Activated CD4-positive, alpha-beta memory T cell treated with anti-CD3 and anti-CD28 coated beads for 36 hours (primary cell): ENCODE data around the gene KCTD17. TPM values are rescaled to one million over a fixed set of nuclear protein-coding genes. Genes with fewer than 3 reads are reported as not detected.
A peak's percentile ranks its signal among the peaks of the same experiment; 100 is the strongest.

Source experiments
- CTCF ChIA-PET: fragments of 350-600 bp; sonication (Branson Sonifier 250); formaldehyde crosslinking; loops from one replicate; lab custom pipeline; 2021; ENCODE audit warnings: antibody characterized with exemption, inconsistent platforms; lab: Charles Lee
- POLR2A ChIA-PET: fragments of 350-600 bp; sonication (Branson Sonifier 250); formaldehyde crosslinking; loops from one replicate; lab custom pipeline; 2021; ENCODE audit warnings: antibody characterized with exemption; lab: Charles Lee
- DNase-seq: peaks from one replicate; pipeline ENCODE4 v3.0.0-alpha.2; 2020
- H3K27ac Mint-ChIP-seq: one replicate; pipeline ENCODE4 v1.8.0; 2021; ENCODE audit warnings: mixed read lengths
- H3K27me3 Mint-ChIP-seq: one replicate; pipeline ENCODE4 v1.8.0; 2021; ENCODE audit warnings: mixed read lengths
- H3K36me3 Mint-ChIP-seq: one replicate; pipeline ENCODE4 v1.8.0; 2021; ENCODE audit warnings: mixed read lengths
- H3K4me1 Mint-ChIP-seq: one replicate; pipeline ENCODE4 v1.8.0; 2021; ENCODE audit warnings: low read depth, mixed read lengths
- H3K4me3 Mint-ChIP-seq: one replicate; pipeline ENCODE4 v1.8.0; 2021; ENCODE audit warnings: mild to moderate bottlenecking, mixed read lengths
- H3K9me3 Mint-ChIP-seq: one replicate; pipeline ENCODE4 v1.8.0; 2021; ENCODE audit warnings: mixed read lengths
- intact Hi-C: fragments of 100-400 bp; cut with micrococcal nuclease; formaldehyde crosslinking; loops from one replicate; pipeline ENCODE4 v1.15.1; 2023
- total RNA-seq, 2 experiments: library from RNA; stranded (reverse); gene quantifications; one replicate each; pipeline ENCODE4 v1.2.3, GENCODE V29; 2021

The KCTD17 gene
- total RNA-seq, 2 experiments from 2014 or later = 46.0 to 47.3 TPM

- ChIA-PET CTCF (interaction anchor here (1.2 to 2.3 kb wide), 5 partner anchors 10 to 200 kb away, joined by 3 to 8 read pairs (median 7); no protein-coding TSS in a partner anchor), POLR2A (no interaction called here)
- H3K4me3 Mint-ChIP-seq = no peak overlapping the region
- peaks cover 40% of the 10 kb centered on the region for H3K4me1 Mint-ChIP-seq
- no peaks in the 10 kb centered on the region for H3K9me3 Mint-ChIP-seq
- intact Hi-C loops = no loop called here
- no peak overlapping the region for H3K27ac Mint-ChIP-seq
- peaks cover 22% of the 10 kb centered on the region for H3K36me3 Mint-ChIP-seq
- no peaks in the 10 kb centered on the region for H3K27me3 Mint-ChIP-seq
- no peak for DNase-seq
Measured at GRCh38 chr22:37056246-37056645, 4.7 kb downstream of the KCTD17 start.

GRCh38 chr22:37057226-37057625 is 5.7 kb downstream of the KCTD17 start:
- intact Hi-C loops = no loop called here
- Mint-ChIP-seq H3K27me3 (no peaks in the 10 kb centered on the region), H3K27ac (no peak overlapping the region), H3K4me3 (no peak overlapping the region), H3K36me3 (peaks cover 22% of the 10 kb centered on the region), H3K9me3 (no peaks in the 10 kb centered on the region), H3K4me1 (peaks cover 48% of the 10 kb centered on the region)
- no peak for DNase-seq
- CTCF ChIA-PET = no interaction called here
- POLR2A ChIA-PET = no interaction called here

GRCh38 chr22:37057796-37058510 is 6.4 kb downstream of the KCTD17 start:
- DNase-seq = no peak
- no peak overlapping the region for H3K27ac Mint-ChIP-seq
- H3K9me3 Mint-ChIP-seq = no peaks in the 10 kb centered on the region
- intact Hi-C loops = no loop called here
- H3K4me1 Mint-ChIP-seq = peaks cover 46% of the 10 kb centered on the region
- POLR2A ChIA-PET = no interaction called here
- CTCF ChIA-PET = no interaction called here
- no peak overlapping the region for H3K4me3 Mint-ChIP-seq
- no peaks in the 10 kb centered on the region for H3K27me3 Mint-ChIP-seq
- H3K36me3 Mint-ChIP-seq = peaks cover 22% of the 10 kb centered on the region

- Mint-ChIP-seq H3K27me3 (no peaks in the 10 kb centered on the region), H3K36me3 (peaks cover 23% of the 10 kb centered on the region), H3K27ac (no peak overlapping the region), H3K9me3 (no peaks in the 10 kb centered on the region), H3K4me1 (peaks cover 38% of the 10 kb centered on the region), H3K4me3 (no peak overlapping the region)
- no peak for DNase-seq
- ChIA-PET POLR2A (no interaction called here), CTCF (no interaction called here)
- intact Hi-C loops = no loop called here
Measured at GRCh38 chr22:37058917-37059701, 7.6 kb downstream of the KCTD17 start.

GRCh38 chr22:37059876-37060449 is 8.4 kb downstream of the KCTD17 start:
- H3K27ac Mint-ChIP-seq = peak overlapping the region; percentile 83
- POLR2A ChIA-PET = interaction anchor here (1.0 to 2.0 kb wide), 7 partner anchors 8 to 103 kb away, joined by 3 to 12 read pairs (median 5); partner anchors contain the start of gene KCTD17
- H3K36me3 Mint-ChIP-seq = peaks cover 28% of the 10 kb centered on the region
- H3K9me3 Mint-ChIP-seq = no peaks in the 10 kb centered on the region
- peak; percentile 70 for DNase-seq
- intact Hi-C loops = loop anchor here (1.0 to 2.0 kb wide), 3 partner anchors 8 to 63 kb away; no protein-coding TSS in a partner anchor
- CTCF ChIA-PET = interaction anchor here (0.8 to 1.1 kb wide), 2 partner anchors 20 to 139 kb away, joined by 3 to 7 read pairs; no protein-coding TSS in a partner anchor
- H3K4me1 Mint-ChIP-seq = peaks cover 38% of the 10 kb centered on the region
- H3K27me3 Mint-ChIP-seq = no peaks in the 10 kb centered on the region
- H3K4me3 Mint-ChIP-seq = peak overlapping the region; percentile 77

- no peaks in the 10 kb centered on the region for H3K27me3 Mint-ChIP-seq
- POLR2A ChIA-PET = interaction anchor here (0.7 to 2.0 kb wide), 10 partner anchors 10 to 102 kb away, joined by 3 to 12 read pairs (median 5); partner anchors contain the start of gene KCTD17
- H3K27ac Mint-ChIP-seq = peak overlapping the region; percentile 83
- H3K36me3 Mint-ChIP-seq = peaks cover 28% of the 10 kb centered on the region
- H3K4me1 Mint-ChIP-seq = peaks cover 38% of the 10 kb centered on the region
- intact Hi-C loops = loop anchor here (1.0 to 2.0 kb wide), 3 partner anchors 9 to 62 kb away; no protein-coding TSS in a partner anchor
- no peaks in the 10 kb centered on the region for H3K9me3 Mint-ChIP-seq
- CTCF ChIA-PET = interaction anchor here (0.6 to 1.1 kb wide), 5 partner anchors 15 to 138 kb away, joined by 3 to 7 read pairs (median 3); no protein-coding TSS in a partner anchor
- H3K4me3 Mint-ChIP-seq = peak overlapping the region; percentile 77
- DNase-seq = peak; percentile 91
Measured at GRCh38 chr22:37060801-37061610, 9.5 kb downstream of the KCTD17 start.

GRCh38 chr22:37061611-37062375 is 10.3 kb downstream of the KCTD17 start:
- intact Hi-C loops = loop anchor here (2.0 kb wide), 2 partner anchors 17 to 61 kb away; no protein-coding TSS in a partner anchor

GRCh38 chr22:37062376-37062675 is 10.8 kb downstream of the KCTD17 start:
- H3K27me3 Mint-ChIP-seq = no peaks in the 10 kb centered on the region
- peaks cover 24% of the 10 kb centered on the region for H3K36me3 Mint-ChIP-seq
- POLR2A ChIA-PET = interaction anchor here (0.6 to 1.7 kb wide), 2 partner anchors 18 to 87 kb away, joined by 3 to 7 read pairs; partner anchors contain the start of gene IL2RB
- no peaks in the 10 kb centered on the region for H3K9me3 Mint-ChIP-seq
- peak; percentile 64 for DNase-seq
- no peak overlapping the region for H3K27ac Mint-ChIP-seq
- H3K4me3 Mint-ChIP-seq = no peak overlapping the region
- intact Hi-C loops = no loop called here
- peaks cover 38% of the 10 kb centered on the region for H3K4me1 Mint-ChIP-seq
- CTCF ChIA-PET = interaction anchor here (0.8 kb wide), 1 partner anchor 32 kb away, joined by 3 read pairs; no protein-coding TSS in a partner anchor

More at GRCh38 chr22:37061611-37062375, 10.3 kb downstream of the KCTD17 start:
- Mint-ChIP-seq H3K36me3 (peaks cover 26% of the 10 kb centered on the region), H3K27me3 (no peaks in the 10 kb centered on the region), H3K4me1 (peaks cover 38% of the 10 kb centered on the region), H3K4me3 (peak overlapping the region; percentile 38), H3K27ac (peak overlapping the region; percentile 83), H3K9me3 (no peaks in the 10 kb centered on the region)
- POLR2A ChIA-PET = interaction anchor here (0.6 to 2.0 kb wide), 7 partner anchors 10 to 88 kb away, joined by 3 to 12 read pairs (median 4); partner anchors contain the start of genes IL2RB and KCTD17
- CTCF ChIA-PET = interaction anchor here (0.8 to 1.1 kb wide), 3 partner anchors 17 to 101 kb away, joined by 3 to 4 read pairs (median 3); no protein-coding TSS in a partner anchor
- no peak for DNase-seq

- DNase-seq = no peak
- CTCF ChIA-PET = interaction anchor here (0.8 to 1.2 kb wide), 2 partner anchors 19 to 32 kb away, joined by 3 read pairs; no protein-coding TSS in a partner anchor
- H3K36me3 Mint-ChIP-seq = peaks cover 20% of the 10 kb centered on the region
- peaks cover 37% of the 10 kb centered on the region for H3K4me1 Mint-ChIP-seq
- H3K27me3 Mint-ChIP-seq = no peaks in the 10 kb centered on the region
- H3K4me3 Mint-ChIP-seq = no peak overlapping the region
- no peaks in the 10 kb centered on the region for H3K9me3 Mint-ChIP-seq
- intact Hi-C loops = no loop called here
- POLR2A ChIA-PET = interaction anchor here (0.5 to 1.7 kb wide), 2 partner anchors 17 to 75 kb away, joined by 3 to 7 read pairs; no protein-coding TSS in a partner anchor
- H3K27ac Mint-ChIP-seq = no peak overlapping the region
Measured at GRCh38 chr22:37062702-37063381, 11.3 kb downstream of the KCTD17 start.
